Hypothalamus (tissue), 51 donors: Measurements from ENCODE around the gene EPAS1.
"Not testable (repeated sequence)": the region's sequence is repeated elsewhere in the genome, so short reads cannot be mapped to it uniquely, and the experiment has no call there.

ENCODE experiments used
- DNase-seq, 51 donors: peaks; one replicate each; lab custom pipeline; 2025; lab: John Stamatoyannopoulos, UW

EPAS1 gene

GRCh38 chr2:46393865-46394264, 96.7 kb downstream of the EPAS1 start:
- no peak for DNase-seq

- DNase-seq: no peak
Measured at GRCh38 chr2:46394649-46395510, 97.7 kb downstream of the EPAS1 start.

GRCh38 chr2:46395730-46396129, 98.5 kb downstream of the EPAS1 start:
- not testable (repeated sequence) for DNase-seq

GRCh38 chr2:46400016-46400415, 102.8 kb downstream of the EPAS1 start:
- DNase-seq: no peak

DNA sequence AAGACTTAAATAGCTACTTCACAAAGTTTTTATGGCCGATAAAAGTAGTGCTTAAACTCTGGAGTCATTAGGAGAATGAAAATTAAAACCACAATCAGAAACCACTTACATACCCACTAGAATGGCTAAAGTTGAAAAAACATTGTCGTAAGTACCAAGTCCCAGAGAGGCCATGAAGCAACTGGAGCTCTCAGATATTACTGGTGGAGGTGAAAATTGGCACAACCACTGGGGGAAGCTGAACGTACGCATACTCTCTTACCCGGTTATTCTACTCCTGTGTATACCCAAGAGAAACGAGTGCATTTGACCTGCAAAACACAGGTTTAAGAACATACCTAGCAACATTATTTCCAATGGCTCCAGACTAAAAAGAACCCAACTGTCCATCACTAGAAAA, 105.7 kb downstream of the EPAS1 start:
- DNase-seq: no peak

DNA sequence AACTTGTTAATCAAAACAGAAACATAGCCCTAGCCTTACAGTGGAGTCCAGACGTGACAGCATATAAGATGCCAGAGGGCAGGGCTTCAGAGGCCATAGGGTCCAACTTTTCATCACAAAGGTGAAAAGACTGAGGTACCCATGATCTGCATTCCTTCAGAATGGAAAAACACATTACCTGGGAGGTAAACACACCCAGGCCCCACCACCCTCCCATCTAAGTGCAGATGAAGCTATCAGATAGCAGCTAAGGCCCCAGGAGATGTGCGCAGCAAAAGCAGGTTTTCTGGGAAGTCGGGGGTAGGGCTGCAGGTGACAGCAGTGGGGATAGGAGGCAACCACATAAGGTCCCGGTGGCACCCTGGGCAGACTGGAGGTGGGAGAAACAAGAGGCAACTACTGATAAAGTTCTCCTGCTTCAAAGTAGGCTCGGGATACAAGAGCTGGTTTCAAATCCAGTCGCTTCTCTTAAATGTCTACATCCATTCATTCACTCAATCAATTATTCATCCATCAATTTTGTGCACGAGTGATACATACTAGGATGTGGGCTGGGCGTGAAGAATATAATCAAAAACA, 107.1 kb downstream of the EPAS1 start:
- no peak for DNase-seq

- no peak for DNase-seq
Measured at GRCh38 chr2:46407852-46408455, 110.7 kb downstream of the EPAS1 start.

GRCh38 chr2:46409756-46410155, 112.5 kb downstream of the EPAS1 start:
- no peak for DNase-seq

DNA sequence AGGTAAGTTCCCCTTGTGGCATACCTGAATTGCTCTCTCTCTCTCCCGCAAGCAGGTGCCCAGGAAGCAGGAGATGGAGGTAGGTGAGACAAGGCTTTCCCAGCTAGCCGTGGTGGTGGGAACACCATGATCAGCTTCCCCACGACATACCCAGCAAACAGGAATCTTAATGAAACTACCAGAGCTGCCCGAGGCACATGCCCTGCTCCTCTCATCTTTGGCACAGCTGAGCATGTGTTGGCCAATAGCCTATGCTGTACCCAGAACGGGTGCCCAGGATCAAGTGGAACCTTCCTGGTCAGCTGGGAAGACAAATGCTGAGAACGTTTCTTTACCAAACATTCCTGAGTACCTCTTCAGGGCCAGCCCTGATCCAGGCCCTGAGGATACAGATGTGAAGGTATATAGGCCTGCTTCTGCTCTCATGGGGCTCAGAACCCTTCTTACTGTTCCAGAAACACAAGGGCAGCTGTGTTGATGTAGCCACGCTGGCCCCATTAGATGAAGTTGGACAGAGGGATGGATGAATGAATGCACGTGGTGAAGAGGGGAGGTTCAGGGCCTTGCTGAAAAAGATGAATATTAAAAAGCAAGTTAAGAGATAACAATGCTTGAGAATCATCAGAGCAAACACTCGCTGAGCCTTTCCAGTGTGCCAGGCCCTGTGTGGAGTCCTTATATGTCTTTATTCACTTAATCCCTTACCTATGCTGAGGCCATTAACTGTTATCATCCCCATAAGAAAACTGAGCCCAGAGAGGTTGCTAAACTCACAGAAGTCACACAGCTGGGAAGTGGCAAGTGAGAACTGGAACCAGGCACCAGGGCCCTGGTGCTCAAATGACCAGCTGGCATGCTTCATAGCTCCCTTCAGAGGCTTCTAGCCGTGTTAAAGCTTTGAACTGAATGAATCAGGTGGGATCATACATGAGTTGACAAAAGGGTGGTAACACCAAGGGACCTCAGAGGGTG, 113.4 kb downstream of the EPAS1 start:
- no peak for DNase-seq

GRCh38 chr2:46411245-46411641, 114.0 kb downstream of the EPAS1 start:
- DNase-seq: no peak

DNA sequence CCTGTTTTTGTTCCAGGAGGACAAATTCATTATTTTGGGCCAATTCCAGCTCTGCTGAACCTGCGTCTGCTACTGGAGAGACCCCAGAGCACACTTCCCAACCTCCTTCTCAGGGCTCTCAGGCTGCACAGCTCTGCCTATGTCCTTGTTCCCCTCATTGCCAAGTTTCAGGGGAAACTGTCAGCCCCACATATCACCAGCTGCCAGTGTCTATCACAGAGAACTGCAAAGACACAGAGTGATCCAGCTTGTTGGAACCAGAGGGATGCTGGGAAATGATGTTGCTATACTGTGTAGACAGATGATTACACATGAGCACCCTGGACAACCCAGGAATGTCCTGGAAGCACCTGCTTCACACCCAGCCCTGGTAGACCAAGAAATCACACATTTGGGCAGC, 114.8 kb downstream of the EPAS1 start:
- no peak for DNase-seq

- no peak for DNase-seq
Measured at GRCh38 chr2:46413111-46413510, 115.9 kb downstream of the EPAS1 start.

GRCh38 chr2:46413631-46414030, 116.4 kb downstream of the EPAS1 start:
- DNase-seq: no peak

- no peak for DNase-seq
Measured at GRCh38 chr2:46414701-46415100, 117.5 kb downstream of the EPAS1 start.

DNA sequence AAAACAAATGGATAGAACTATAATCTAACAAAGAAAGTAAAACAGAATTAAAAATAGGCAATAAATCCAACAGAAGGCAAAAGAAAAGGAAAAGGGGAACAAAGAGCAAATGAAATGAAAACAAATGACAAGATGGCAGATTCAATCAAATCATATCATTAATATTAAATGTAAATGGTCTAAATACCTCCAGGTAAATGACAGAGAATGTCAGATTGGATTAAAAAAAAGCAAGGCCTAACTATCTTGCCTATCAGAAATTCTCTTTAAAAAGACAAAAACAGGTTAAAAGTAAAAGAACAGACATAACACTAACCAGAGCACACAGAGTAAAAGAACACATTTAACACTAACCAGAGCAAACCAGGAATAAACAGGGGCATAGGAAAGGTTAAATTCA, 119.1 kb downstream of the EPAS1 start:
- no peak for DNase-seq

DNA sequence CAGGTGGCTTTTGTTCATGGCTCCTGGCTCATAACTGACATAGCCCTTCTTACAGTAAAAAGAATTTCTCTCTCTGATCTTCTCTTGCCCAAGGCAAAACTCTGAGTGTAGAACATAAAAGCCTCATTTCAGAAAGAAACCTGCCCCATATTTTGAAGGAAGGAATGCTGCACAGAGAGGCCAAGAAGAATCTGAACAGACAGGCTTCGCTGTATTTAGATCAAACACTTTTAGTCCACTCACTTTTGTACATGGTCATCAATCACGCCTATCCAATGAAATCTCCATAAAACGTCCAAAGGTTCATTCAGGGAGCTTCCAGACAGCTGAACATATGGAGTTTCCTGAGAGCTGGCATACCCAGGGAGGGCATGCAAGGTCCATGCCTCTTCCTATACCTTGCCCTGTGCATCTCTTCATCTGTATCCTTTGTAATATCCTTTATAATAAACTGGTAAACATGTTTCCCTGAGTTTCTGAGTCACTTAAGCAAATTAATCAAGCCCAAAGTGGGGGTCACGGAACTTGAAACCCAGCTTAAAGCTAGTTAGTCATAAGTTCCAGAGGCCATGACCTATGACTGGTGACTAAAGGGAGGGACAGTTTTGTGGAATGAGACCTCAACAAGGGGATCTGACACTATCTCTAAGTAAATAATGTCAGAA, 119.7 kb downstream of the EPAS1 start:
- no peak for DNase-seq

GRCh38 chr2:46420945-46421344, 123.7 kb downstream of the EPAS1 start:
- DNase-seq: no peak

GRCh38 chr2:46421361-46421760, 124.2 kb downstream of the EPAS1 start:
- DNase-seq: no peak

DNA sequence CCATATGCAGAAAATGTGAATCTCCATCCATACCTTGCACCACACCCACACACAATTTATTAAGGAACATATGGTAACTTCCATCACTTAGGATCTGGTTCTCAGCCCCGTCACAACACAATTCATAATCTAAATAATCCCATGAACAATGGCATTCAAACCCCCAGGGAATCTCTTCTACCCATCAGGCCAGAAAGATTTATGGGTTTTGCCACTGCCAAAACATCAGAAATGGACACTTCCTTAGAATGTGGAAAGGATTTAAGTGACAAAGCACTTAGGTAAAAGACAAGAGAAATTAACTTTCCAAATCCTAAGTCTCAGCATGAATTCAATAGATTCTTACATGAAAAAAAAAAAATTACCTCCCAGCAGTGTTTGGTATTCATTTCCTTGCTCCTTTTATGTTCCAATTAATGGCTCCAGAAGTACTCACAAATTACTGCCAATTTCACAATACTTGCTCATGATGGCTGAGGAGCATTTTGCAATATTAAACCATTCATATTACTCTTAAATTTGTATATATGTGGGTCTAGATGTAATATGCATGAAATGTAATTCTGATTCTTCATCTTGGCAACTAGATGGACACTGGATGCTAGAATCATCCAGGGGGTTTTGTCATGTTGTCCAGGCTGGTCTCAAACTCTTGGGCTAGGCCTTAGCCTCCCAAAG, 125.6 kb downstream of the EPAS1 start:
- no peak for DNase-seq

DNA sequence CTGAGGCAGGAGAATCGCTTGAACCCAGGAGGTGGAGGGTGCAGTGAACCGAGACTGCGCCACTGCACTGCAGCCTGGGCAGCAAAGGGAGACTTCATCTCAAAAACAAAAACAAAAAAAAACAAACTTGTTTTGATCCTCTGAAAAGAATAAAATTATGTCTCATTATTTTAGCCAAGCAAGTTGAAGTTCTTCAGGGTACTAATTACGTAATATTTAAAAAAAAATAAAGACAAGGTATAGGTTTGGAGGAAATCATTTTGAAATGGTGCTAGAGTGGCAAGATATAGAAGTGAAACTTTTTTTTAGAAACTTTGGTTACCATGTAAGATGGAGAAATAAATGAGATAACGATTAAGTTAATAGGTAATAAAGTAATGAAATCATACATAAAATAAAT, 127.7 kb downstream of the EPAS1 start:
- no peak for DNase-seq
